GM18526 (cell line): ENCODE measurements around the gene CDK5RAP1.

Experiments
- POLR2A ChIP-seq: IDR thresholded peaks from 3 replicates; pipeline ENCODE4 v1.6.1; 2011; ENCODE audit not compliant: insufficient read length; ENCODE audit errors: extremely low read depth

CDK5RAP1 gene

DNA sequence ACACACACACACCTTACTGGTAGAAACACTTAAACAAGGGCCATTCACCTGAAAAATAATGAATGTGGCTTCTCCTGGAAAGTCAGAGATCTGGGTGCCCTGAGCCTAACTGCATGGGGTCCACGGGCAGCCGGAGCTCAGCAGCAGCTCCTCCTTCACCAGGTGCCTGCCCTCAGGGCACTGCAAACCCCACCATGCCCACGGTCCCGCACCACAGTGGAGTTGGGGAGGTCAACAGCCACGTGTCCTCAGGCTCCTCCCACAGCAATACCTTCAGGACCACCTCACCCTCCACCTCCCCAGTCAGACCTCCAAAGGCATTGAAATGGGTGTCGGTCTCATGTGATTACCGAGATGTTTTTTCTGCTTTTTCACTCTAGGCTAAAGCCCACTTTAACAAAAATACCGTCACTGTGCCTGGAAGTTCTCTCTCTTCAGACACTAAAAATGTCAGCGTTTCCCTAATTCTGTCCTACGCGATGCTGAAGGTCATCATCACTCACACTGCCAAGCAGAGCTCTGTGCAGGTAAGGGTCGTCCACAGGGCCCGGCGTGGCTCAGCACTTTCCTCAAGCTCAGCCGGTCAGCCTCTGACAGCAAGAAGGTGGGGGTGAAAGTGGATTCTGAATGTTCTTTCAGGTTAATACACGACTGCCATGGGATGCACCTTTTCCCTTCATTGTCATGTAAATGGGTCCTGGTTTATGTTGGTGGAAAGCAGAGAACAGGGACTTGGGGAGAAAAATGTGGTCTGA lies 48.9 kb downstream of the CDK5RAP1 start:
- no peak for TF ChIP-seq POLR2A

DNA sequence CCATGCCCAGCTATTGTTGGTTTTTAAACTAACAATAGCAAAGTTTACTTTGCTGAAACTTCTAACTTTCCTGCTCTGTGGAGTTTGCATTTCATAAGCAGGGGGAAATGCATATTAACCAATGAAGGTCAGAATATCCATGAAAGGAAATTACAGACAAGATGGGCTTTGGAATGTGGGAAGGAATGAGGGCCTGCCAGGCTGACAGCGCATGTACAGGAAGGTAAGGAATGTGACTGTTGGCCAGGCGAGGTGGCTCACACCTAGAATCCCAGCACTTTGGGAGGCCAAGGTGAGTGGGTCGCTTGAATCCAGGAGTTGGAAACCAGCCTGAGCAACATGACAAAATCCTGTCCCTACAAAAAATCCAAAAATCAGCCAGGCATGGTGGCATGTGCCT lies 49.6 kb downstream of the CDK5RAP1 start:
- no peak for TF ChIP-seq POLR2A

DNA sequence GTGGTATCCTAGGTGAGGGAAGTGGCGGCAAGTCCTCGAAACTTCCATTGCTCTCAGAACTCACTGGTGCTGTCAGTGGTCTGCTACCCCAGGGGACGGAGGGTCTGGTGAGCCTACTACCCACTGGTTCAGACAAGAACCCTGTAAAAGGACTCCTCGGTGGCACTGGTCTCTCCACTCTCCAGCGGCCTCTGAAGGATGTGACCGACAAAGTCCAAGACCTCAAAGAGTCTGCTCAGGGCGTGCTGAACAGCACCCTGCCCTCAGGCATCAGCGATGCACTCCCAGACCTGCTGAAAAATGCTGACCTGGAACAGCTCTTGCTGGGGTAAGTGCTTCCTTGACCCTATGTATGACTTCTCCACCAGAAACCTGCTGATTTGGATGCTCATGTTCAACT lies 51.8 kb downstream of the CDK5RAP1 start:
- no peak for TF ChIP-seq POLR2A

DNA sequence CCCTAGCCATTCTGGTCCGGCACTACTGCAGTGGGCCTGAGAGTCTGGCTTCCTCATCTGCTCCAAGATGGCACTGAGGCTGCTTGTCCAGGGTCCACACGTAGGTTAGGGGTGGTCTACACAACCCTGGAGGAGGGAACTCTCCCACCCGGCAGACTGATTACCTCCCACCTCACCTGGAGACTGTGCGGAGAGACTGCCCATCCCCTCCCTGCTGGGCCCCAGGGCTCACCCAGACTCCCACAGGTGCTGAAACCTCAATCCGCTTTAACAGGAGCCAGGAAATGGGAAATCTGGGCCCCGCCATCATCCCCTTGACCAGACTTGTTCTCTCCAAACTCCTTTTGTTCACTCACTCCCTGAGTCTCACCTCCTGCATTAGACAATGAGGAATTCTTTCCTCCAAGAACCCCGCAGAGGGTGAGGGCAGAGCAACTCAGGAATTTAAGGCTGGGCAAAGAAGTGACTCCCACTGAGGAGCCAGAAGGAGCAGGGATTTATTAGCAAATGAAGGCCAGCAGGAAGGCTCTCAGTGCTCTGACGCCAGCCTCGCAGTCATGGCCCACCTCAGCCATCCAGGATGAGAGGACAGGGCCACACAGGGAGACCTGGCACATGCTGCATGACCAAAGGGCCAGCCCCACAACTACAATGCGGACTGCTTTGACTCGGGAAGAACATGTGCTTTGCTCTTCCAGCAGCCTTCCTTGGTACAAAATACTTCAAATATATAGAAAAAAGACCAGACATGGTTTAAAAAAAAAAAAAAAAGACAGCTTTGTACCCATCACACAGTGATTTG lies 53.0 kb downstream of the CDK5RAP1 start:
- TF ChIP-seq POLR2A: no peak

DNA sequence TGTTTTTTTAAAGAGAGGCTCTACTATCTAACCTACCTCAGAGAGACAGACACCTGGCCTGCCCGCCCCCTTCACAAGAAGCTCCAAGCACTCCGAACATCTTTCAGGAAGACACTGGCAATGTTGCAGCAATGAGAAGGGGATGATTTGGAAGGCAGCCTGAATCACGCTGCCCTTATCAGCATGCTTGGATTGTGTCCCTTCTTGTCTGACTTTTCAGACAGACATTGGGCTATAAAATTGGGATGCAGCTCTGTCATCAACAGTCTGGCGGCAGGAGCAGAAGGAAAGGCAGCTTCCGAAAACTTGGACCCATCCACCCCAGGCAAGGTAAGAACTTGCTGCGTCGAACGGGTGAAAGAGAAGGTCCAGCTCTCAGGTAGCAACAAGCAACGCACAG lies 56.0 kb downstream of the CDK5RAP1 start:
- TF ChIP-seq POLR2A: no peak

DNA sequence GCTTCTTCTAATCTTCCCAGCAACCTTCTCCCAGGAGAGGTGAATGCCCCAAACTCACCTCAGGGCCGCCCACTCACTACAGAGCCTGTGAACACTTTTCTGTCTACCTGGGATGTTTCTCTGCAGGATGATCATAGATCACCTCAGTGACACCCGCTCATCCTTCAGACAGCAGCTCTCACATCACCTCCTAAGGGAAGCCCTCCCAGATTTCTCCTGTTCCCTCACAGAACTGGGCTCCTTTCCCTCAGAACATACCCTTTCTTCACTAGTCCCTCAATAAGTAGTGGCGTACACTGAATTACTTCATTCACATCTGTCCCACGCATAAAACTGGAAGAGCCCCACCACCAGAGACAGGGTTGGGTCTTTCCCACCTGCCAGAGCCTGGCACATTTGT lies 57.8 kb downstream of the CDK5RAP1 start:
- no peak for TF ChIP-seq POLR2A

DNA sequence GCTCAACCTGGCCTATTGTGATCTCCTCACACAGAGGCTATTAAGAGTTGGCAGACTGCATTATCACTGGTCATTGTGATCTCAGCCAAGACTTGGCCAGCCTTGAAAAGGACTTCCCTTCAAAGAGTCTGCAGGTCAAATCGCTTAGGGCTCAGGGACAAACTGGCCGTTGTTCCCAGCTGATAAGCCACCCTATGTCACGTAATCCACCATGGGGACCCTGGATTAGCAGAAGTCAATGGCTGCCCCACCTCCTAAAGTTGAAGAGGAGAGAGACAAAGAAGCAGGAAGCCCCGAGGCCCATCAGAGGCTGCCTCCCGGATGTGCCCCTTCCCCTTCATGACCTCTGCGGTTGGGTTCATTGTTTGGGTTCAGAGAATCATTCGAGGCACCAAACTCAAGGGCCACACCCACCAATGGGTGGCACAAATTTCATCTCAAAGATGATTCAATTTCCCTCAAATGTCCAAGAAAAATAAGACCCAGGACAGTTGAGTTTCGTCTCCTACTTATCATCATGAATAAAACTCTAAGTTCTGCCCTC lies 61.7 kb downstream of the CDK5RAP1 start:
- no peak for TF ChIP-seq POLR2A

DNA sequence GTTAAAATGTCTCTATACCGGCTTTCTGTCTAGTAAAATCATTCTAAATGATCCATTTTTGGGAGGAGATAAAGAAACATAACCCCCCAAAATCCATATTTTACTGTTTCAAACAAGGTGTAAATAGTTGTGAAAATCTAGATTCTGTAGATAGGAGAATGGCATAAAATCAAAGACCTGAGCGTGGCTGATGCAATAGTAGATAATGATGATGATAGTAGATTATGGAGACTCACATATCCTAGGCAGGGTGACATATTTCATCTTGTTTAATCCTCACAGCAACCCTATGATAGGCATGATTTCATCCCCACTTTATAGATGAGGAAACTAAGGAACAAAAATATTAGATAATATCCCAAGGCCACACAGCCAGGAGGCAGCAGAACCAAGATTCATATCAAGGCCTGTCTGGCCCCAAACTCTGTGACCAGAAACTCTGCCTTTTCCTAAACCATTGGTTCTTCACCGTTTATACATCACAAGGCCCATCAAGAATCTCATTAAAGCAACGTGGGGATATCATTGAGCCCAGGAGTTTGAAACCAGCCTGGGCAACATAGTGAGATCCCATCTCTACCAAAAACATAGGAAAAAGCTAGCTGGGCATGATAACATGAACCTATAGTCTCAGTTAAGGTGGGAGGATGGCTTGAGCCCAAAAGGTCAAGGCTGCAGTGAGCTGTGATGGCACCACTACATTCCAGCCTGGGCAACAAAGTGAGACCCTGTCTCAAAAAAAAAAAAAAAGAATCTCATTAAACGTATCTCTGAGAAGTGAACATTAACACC lies 62.7 kb downstream of the CDK5RAP1 start:
- no peak for TF ChIP-seq POLR2A

DNA sequence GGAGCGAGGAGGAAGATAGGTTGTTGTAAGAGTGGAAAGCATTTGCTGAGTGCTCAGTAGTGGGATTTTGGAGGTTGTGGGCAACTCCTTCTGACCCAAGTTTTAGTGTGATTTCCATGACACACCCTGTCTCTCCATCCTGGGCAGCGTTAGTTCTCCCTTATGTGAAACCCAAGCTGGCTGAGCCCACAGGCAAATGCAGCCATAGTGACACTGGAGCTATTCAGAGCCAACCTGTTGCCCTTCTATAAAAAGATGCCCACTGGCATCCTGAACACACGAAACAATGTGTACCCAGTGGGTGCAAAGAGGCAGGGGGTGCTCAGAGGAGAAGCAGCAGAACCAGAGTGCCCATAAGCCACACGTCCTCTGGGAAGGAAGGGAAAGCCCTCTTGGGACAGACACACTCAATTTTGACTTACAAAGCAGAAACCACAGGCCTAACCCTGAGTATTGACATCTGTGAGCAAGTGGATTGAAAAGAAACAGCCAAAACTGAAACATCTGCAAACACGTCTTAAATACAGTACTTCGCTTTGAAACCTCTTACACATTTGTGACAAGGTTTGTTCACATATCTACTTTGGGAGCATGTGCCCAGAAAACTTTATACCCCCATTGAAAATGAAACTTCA lies 63.7 kb downstream of the CDK5RAP1 start:
- no peak for TF ChIP-seq POLR2A

DNA sequence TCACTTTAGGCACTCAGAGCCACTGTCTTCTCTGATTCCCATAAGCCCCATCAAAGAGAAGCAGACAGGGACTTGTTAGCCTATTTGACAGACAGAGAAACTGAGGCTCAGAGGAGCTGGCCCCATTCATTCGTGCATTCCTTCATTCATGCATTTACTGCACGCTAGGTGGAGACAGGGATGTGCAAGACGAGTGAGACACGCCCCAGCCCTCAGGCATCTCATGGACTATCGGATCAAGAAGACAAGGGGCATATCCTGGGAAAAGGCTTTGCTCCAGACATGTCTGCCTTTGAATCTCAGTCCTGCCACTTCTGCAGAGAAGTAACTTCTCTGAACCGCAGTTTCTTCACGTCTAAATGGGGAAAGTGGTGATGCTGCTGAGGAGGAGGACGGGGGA lies 64.2 kb downstream of the CDK5RAP1 start:
- TF ChIP-seq POLR2A: no peak

DNA sequence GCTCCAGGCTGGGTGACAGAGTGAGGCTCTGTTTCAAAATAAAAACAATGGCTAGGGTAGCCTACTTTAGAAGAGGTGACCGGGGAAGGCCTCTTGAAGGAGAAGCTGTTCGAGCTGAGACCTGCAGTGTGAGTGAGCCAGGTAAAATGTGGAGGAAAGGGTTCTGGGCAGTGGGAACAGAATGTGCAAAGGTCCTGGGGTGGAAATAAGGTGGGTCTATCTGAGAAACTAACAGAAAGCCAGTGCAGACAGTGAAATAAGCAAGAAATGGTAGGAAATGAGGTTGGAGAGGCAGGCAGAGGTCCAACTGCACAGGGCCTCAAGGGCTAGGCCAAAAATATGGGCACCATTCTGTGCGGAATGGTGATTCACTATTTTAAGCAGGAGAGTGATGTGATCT lies 64.9 kb downstream of the CDK5RAP1 start:
- no peak for TF ChIP-seq POLR2A

DNA sequence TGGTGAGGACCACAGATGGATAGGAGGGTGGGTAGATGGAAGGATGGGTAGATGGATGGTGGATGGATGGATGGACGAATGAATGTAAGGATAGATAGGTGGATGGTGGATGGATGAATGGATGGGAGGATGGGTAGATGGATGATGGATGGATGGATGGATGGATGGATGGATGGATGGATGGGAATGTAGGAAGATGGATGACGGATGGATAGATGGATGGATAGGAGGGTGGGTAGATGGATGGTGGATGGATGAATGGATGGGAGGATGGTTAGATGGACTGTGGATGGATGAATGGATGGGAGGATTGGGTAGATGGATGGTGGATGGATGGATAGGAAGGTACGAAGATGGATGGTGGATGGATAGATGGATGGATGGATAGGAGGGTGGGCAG lies 67.2 kb downstream of the CDK5RAP1 start:
- no peak for TF ChIP-seq POLR2A

DNA sequence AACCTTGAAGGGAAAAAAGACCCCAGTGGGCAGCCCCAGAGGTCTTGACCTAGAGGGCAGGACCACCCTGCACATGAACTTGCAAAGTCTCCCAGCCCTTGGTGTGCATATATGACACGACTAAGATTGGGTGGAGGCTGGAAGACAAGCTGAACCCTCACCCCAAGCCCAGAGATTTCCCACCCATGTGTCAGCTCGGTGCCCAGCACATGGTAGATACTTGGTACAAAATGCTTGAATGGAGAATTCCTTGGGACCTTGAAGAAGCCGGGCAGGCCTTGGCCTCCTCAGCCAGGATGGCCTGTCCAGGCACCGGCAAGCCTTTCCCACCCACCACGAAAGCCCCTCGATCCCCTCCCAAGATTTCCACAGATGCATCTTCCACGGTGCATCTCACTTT lies 67.7 kb downstream of the CDK5RAP1 start:
- TF ChIP-seq POLR2A: no peak

DNA sequence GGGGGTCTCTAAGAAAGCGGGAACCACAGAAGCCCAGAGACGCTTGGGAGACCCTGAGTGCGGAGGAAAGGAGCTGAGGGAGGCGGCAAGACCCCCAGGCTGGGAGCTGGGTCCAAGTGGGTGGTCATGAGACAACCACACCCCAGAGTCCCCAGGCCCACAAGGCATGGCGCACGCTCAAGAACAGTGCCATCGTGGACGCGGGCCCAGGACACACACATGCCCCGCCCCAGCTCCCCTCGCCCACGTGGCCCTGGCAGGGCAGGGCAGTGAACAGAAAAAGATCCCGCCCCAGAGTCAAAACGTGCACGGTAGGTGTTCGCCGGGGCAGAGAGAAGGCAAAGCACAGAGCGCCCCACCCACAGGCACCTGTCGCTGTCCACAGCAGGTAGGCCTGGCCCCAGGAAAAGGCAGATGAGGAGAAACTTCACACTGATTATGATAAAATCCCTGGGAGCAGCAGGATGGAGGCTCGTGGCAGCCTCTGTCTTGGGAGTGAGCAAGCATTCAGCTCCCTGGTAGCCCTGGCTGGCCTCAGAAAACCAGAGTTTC lies 68.3 kb downstream of the CDK5RAP1 start:
- TF ChIP-seq POLR2A: no peak
